Ovary (tissue), 9 donors: ENCODE measurements around the gene USP49. TPM values are rescaled to one million over a fixed set of nuclear protein-coding genes. Genes with fewer than 3 reads are reported as not detected.

ENCODE experiments used
- DNase-seq, 5 donors: peaks; one replicate each; pipeline ENCODE4 v3.0.0-alpha.2; 2019 to 2020
- H3K27ac ChIP-seq, 2 donors: fragments of 200-600 bp; one replicate each; pipeline versions ENCODE4 v1.5.1 to v1.8.0; 2019 to 2022
- H3K27me3 ChIP-seq: fragments of 200-600 bp; one replicate; pipeline ENCODE4 v1.8.0; 2022
- H3K36me3 ChIP-seq: fragments of 200-600 bp; sonication (generic); one replicate; pipeline ENCODE4 v1.5.1; 2019
- H3K4me1 ChIP-seq: one replicate; pipeline ENCODE4 v1.8.1; 2013; ENCODE audit warnings: mild to moderate bottlenecking, moderate library complexity; ENCODE audit not compliant: insufficient read depth
- H3K4me3 ChIP-seq: fragments of 200-600 bp; sonication (generic); one replicate; pipeline ENCODE4 v1.5.1; 2017
- H3K9me3 ChIP-seq, 2 donors: fragments of 200-600 bp in 1 of 2; sonication (generic) in 1 of 2; one replicate each; pipeline versions ENCODE4 v1.5.1 to v1.8.1; 2013 to 2019; ENCODE audit warnings: mild to moderate bottlenecking in 1 of 2, moderate library complexity in 1 of 2
- EP300 ChIP-seq: sonication (generic); formaldehyde crosslinking; IDR thresholded peaks from one replicate; pipeline ENCODE4 v1.6.1; 2017; ENCODE audit warnings: antibody characterized with exemption
- POLR2A ChIP-seq: fragments of 450-650 bp; IDR thresholded peaks from one replicate; pipeline ENCODE4 v1.6.1; 2017; ENCODE audit warnings: antibody characterized with exemption, mild to moderate bottlenecking, moderate library complexity
- WGBS, 3 donors: extraction: QIAGEN DNeasy Blood & Tissue Kit in 1 of 3; methylation state at CpG; one replicate each; pipeline versions ENCODE4 v1.1.5 to v1.1.7; 2013 to 2017; 5-methylcytosine and 5-hydroxymethylcytosine counted together
- intact Hi-C, 4 donors: fragments of 100-400 bp; cut with DNase I; formaldehyde crosslinking; loops; one replicate each; pipeline versions ENCODE4 v1.11.0 to v1.15.1; 2022 to 2023
- polyA plus RNA-seq, 2 donors: library from polyadenylated mRNA; stranded (reverse); fragments of 200-250 nt in 1 of 2; fragments of 350-450 nt in 1 of 2; fragmentation: Illumina TruSeq in 1 of 2; extraction: RNeasy Lipid Tissue Mini Kit (QIAGEN cat#74804) in 1 of 2; gene quantifications; one replicate each; pipeline ENCODE4 v1.2.3, GENCODE V29; 2013 to 2014
- total RNA-seq, 7 donors: library from RNA; depleted of rRNA in 2 of 7; stranded (reverse); fragments of >200 nt in 2 of 7; fragmentation: NEBNext Ultra II Directional in 3 of 7; extraction: Animal tissue kit (Norgen Biotek cat#: 25700) in 3 of 7; gene quantifications; one replicate each; pipeline versions ENCODE4 v1.1.0 to v1.2.4, GENCODE V29; 2016 to 2023
- TF ChIP-seq, protein P1 (sequence below), 3 donors: fragments of 450-650 bp in 2 of 3; fragments of 200-600 bp in 1 of 3; IDR thresholded peaks; one replicate each; pipeline versions ENCODE4 v1.5.1 to v1.8.0; 2016 to 2022; ENCODE audit warnings: antibody characterized with exemption in 3 of 3, mild to moderate bottlenecking in 1 of 3
- donor health status: DM: no; HTN: no; CAD: no; lungs with moderate emphysema.
- donor health status: DM: no; HTN: no; CAD: no.
- donor health status: Bipolar disorder and iron deficiency.
- donor health status: DM: yes; HTN: yes; CAD: no.
- donor health status: DM: no; HTN: no; CAD: no.
- donor health status: DM: yes; HTN: yes; CAD: no.

The USP49 gene
- total and polyA plus RNA-seq, 9 donors = 2.0 to 5.1 (median 3.1) TPM

DNA sequence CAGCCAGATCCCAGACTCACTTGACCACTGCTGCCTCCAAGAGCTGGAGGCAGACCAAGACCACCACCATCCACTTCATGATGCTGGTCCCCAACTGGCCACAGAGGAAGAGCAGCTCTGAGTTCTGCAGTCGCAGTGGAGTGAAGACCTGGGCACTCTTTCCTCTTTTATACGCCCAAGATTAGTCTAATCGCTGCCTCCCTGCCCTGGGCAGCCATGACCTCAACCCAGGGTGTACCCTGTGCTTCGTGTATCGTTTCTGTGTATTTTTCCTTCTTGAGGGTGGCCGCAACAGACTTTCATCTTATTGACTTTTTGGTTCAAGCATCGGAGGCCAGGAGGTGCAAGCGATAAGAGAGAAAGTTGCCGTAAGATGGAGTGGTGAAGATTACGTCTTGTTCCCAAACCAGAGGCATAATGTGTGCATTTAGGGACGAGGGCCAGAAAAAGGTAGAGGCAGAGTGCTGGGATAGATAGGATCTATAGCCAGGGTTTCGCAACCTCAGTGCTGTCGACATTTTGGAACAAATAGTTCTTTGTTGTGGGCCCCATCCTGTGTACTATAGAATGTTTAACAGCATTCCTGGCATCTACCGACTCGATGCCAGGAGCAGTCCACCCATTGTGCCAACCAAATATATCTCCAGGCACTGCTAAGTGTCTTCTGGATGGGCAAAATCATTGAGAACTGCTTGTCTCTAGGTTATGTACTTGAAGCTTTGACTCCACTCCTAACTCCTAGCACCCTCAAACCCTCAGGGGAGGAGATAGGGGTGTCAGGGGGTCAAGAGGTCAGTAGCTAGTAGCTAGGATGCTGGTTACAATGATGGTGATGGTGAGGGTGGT is 147.7 kb downstream of the USP49 start, which contains the start of gene PGC:
PGC (minus strand) TSS at position 142 of the 846 bp plus-strand sequence; CDS start at position 79, 63 bp downstream.
- Histone ChIP-seq H3K36me3 (no peaks in the 10 kb centered on the region), H3K4me1 (no peaks in the 10 kb centered on the region), H3K27ac (no peak within 1 kb of the TSS), H3K9me3 (no peaks in the 10 kb centered on the region), H3K27me3 (no peaks in the 10 kb centered on the region), H3K4me3 (no peak within 1 kb of the TSS)
- TF ChIP-seq, protein P1, sequence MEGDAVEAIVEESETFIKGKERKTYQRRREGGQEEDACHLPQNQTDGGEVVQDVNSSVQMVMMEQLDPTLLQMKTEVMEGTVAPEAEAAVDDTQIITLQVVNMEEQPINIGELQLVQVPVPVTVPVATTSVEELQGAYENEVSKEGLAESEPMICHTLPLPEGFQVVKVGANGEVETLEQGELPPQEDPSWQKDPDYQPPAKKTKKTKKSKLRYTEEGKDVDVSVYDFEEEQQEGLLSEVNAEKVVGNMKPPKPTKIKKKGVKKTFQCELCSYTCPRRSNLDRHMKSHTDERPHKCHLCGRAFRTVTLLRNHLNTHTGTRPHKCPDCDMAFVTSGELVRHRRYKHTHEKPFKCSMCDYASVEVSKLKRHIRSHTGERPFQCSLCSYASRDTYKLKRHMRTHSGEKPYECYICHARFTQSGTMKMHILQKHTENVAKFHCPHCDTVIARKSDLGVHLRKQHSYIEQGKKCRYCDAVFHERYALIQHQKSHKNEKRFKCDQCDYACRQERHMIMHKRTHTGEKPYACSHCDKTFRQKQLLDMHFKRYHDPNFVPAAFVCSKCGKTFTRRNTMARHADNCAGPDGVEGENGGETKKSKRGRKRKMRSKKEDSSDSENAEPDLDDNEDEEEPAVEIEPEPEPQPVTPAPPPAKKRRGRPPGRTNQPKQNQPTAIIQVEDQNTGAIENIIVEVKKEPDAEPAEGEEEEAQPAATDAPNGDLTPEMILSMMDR (IDR thresholded peaks at IDR 0.05) = no peak
- TF ChIP-seq EP300 (no peak), POLR2A (no peak)
- no peak for DNase-seq
- intact Hi-C loops = no loop called here
- 90 to 93% (median 93%) methylated on average over 15 of the region's 15 CpGs for WGBS, 3 donors

DNA sequence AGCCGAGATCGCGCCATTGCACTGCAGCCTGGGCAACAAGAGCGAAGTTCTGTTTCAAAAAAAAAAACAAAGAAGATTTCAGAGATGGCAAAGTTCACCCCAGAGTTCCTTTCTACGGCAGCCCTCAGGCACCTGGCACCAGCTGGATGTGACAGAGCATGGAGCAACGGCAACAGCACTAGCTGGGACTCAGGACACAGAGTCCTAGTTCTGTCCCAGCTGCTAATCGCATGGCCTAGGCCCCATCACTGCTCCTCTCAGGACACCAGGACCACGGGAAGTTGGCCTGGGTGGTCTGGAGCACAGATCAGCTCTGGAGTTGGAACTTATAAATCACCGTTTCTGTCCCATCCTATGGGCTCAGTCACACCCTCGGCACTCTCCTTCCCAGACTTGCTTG is 149.1 kb downstream of the USP49 start:
- Histone ChIP-seq H3K4me1 (no peaks in the 10 kb centered on the region), H3K9me3 (no peaks in the 10 kb centered on the region), H3K27ac (no peak overlapping the region), H3K36me3 (no peaks in the 10 kb centered on the region), H3K27me3 (no peaks in the 10 kb centered on the region), H3K4me3 (no peak overlapping the region)
- WGBS, 3 donors = 85 to 94% (median 86%) methylated on average over 10 of the region's 10 CpGs
- no peak for DNase-seq
- TF ChIP-seq POLR2A = no peak
- TF ChIP-seq, protein P1 (IDR thresholded peaks at IDR 0.05) = no peak
- no peak for TF ChIP-seq EP300
- intact Hi-C loops = no loop called here

DNA sequence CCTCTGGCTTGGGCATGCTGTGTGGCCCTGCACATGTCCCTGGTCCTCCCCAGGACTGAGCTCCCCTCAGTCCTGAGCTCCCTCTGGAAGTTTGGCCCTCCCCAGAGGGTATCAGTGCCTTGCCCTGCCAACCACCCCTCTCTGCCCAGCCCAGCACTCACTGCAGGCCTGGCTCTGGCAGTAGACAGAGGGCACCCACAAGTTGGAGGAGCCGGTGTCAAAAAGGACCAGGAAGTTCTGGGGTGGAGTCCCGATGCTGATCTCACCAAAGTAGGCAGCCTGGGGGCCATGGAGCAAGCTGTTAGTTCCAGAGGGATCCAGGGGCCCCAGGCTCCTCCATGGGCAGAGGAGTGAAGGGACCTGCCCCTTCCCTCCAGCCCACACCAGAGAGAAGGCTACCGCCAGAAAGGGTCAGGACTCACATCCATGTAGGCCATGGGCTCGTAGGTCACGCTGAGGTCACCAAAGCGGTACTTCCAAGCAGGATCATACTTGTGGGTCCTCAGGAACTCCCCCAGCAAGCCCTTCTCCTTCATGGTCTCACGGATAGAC is 150.9 kb downstream of the USP49 start:
- H3K4me3 ChIP-seq = no peak overlapping the region
- DNase-seq = no peak
- no peak overlapping the region for H3K27ac ChIP-seq
- WGBS, 3 donors = 82 to 89% (median 82%) methylated on average over 7 of the region's 7 CpGs
- no peaks in the 10 kb centered on the region for H3K36me3 ChIP-seq
- H3K4me1 ChIP-seq = no peaks in the 10 kb centered on the region
- intact Hi-C loops = no loop called here
- TF ChIP-seq POLR2A (no peak), EP300 (no peak)
- TF ChIP-seq, protein P1 (IDR thresholded peaks at IDR 0.05) = no peak
- H3K27me3 ChIP-seq = no peaks in the 10 kb centered on the region
- no peaks in the 10 kb centered on the region for H3K9me3 ChIP-seq

DNA sequence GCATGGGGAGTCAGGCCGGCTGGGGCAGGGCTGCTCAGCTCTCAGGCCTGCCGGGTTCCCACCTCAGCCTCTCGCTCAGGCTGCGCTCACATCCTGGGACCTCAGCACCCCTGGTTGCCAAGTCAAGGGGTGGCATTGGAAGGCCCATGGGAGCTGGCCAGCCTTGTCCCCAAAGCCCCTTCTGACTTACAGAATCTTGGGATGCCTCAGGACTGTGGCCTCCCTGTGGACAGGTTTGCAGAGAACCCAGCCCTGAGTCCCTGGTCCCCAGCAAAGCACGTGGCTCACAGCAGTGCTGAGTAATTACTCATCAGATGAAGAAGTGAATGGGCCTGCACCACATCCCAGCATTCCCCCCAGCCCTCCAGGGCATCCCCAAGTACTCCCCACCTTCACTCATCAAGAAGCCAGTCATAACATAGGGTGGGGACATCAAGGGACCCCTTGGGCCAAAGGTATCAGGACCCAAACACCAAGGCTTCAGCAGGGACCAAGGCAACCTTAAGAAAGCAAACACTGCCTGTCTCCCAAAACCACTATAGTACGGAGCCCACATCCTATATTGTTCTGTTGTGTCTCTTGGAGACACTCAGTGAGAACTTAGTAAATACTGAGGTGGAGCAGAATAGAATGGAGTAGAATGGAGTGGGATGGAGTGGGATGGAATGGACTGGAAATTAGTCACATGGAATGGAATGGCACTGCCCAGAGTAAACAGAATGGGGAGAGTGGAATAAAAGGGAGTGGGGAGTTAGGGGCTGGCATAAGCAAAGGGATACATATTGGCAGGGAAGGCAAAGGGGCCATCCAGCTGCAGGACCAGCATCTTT is 151.6 kb downstream of the USP49 start:
- Histone ChIP-seq H3K4me1 (no peaks in the 10 kb centered on the region), H3K4me3 (no peak overlapping the region), H3K9me3 (no peaks in the 10 kb centered on the region), H3K27me3 (no peaks in the 10 kb centered on the region), H3K36me3 (no peaks in the 10 kb centered on the region), H3K27ac (no peak overlapping the region)
- WGBS, 3 donors = 83 to 86% (median 85%) methylated on average over 6 of the region's 6 CpGs
- intact Hi-C loops = no loop called here
- no peak for TF ChIP-seq POLR2A
- no peak for TF ChIP-seq EP300
- TF ChIP-seq, protein P1 (IDR thresholded peaks at IDR 0.05) = no peak
- DNase-seq = no peak
